ENCODE results near the gene PHF21A.

The PHF21A gene

DNA sequence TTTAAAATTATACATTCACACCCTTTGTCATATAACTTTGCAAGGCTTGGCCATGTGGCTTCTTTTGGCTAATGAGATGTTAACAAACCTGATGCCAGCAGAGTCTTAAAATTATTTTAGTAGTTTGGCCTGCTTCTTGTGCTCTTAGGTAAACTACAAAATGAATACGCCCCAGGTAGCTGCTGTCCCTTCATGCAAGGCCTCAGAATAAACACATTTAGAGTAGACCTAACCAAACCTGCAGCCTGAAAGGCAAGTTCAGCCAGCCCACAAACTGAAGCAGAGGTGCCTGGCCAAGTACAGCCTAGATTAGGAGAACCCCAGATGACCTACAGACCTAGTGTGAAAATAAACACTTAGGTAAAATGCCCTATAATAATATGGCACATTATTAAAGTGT is 50.2 kb downstream of the PHF21A start:
- DNase-seq (no peak), ATAC-seq (no peak)
- Mint-ChIP-seq H3K27ac (no peak overlapping the region), H3K27me3 (no peaks in the 10 kb centered on the region), H3K4me1 (peaks cover 7% of the 10 kb centered on the region), H3K4me3 (no peak overlapping the region), H3K9me3 (no peaks in the 10 kb centered on the region)

DNA sequence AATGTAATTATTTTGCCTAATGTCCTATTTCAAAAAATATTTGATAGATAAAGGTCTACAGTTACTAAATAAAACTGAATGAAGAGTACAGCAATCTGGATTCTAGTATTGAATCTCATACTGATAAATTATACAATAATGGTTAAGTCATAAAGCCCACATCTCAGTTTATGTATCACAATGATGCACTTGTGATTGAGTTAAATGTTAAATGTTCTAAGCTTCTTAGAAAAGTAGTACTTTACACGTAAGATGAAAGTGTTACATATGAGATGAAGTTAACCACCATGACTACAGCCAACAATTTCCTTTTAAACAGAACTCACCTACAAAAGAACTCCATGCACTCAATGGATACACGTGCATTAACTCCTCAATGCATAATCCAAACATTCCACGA is 51.7 kb downstream of the PHF21A start:
- ATAC-seq: peak; percentile 49
- H3K9me3 Mint-ChIP-seq: no peaks in the 10 kb centered on the region
- DNase-seq: no peak
- H3K4me1 Mint-ChIP-seq: peaks cover 14% of the 10 kb centered on the region
- no peak overlapping the region for H3K27ac Mint-ChIP-seq
- no peak overlapping the region for H3K4me3 Mint-ChIP-seq
- no peaks in the 10 kb centered on the region for H3K27me3 Mint-ChIP-seq

DNA sequence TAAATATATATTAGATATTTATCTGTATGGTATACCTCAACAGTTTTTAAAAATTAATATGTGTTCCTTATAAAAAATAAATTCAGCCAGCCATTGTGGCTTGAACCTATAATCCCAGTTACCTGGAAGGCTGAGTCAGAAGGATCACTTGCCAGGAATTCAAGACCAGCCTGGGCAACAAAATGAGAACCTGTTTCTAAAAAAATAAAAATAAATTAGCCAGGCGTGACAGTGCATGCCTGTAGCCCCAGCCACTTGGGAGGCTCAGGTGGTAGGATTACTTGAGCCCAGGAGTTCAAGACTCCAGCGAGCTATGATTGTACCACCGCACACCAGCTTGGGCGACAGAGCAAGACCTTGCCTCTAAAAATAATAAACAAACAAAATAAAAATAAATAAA is 54.9 kb downstream of the PHF21A start:
- ATAC-seq: no peak

DNA sequence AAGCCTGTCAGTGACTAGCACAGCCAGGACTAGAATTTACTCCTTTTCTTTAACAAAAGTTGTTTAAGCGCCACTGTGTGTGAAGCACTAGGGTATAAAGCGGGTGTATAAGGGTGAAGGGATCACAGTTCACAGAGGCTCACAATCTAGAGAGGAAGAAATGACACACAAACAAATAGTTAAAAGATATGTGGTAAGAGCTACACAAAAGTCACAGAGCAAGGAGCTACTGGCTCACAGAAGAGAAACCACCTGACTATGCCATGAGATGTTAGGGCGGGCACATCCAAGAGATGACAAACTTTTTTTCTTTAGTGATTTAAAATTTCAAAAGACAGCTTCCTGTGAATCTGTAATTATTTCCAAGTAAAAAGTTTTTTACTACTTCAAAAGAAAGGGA is 55.6 kb downstream of the PHF21A start:
- Mint-ChIP-seq H3K27me3 (no peaks in the 10 kb centered on the region), H3K27ac (peak overlapping the region in 1 of 2 donors; percentile 78), H3K4me3 (no peak overlapping the region), H3K9me3 (no peaks in the 10 kb centered on the region), H3K4me1 (peaks cover 7% of the 10 kb centered on the region)
- no peak for DNase-seq
- ATAC-seq: no peak

More for the DNA sequence above, 54.9 kb downstream of the PHF21A start:
- Mint-ChIP-seq H3K4me3 (no peak overlapping the region), H3K4me1 (peaks cover 7% of the 10 kb centered on the region), H3K9me3 (no peaks in the 10 kb centered on the region), H3K27me3 (no peaks in the 10 kb centered on the region), H3K27ac (no peak overlapping the region)
- DNase-seq: no peak

DNA sequence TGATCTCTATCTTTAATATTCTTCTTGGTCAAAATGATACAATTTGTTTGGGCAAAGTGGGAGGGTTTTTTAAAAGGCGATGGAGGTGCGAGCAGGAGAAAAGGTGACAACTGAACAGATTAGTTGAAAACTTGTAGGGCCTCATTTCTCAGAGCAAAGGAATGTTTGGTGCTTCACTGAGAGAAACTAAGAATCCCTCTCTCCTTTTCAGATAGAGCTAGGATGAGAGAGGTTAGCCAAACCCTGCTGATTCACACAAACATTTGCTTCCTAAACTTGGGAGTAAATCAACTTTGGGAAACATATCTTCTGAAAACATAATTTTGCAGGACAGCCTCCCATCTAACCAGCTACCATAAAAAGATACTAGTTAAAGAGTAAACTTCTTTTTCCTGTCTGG is 57.0 kb downstream of the PHF21A start:
- Mint-ChIP-seq H3K9me3 (no peaks in the 10 kb centered on the region), H3K4me3 (no peak overlapping the region), H3K27ac (no peak overlapping the region), H3K4me1 (peaks cover 7% of the 10 kb centered on the region), H3K27me3 (no peaks in the 10 kb centered on the region)
- no peak for ATAC-seq
- DNase-seq: no peak

DNA sequence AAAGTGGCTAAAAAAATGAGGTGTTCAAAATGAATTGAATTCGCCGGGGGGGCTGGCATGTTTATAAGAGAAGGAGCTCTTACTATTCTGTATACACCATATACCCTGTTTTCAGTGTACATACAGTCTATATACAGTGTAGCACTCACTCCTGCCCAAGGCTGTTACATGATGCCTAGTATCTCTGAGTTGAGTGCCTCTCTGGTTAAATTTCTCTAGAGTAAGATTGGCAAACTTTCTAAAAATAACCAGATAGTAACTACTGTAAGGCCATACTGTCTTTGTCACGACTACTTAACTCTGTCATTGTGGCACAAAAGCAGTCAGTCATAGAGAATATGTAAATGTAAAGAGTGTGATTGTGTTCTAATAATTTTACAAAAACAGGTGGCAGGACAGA is 58.1 kb downstream of the PHF21A start:
- Mint-ChIP-seq H3K4me1 (peaks cover 14% of the 10 kb centered on the region), H3K27ac (no peak overlapping the region), H3K9me3 (no peaks in the 10 kb centered on the region), H3K4me3 (no peak overlapping the region), H3K27me3 (no peaks in the 10 kb centered on the region)
- no peak for ATAC-seq
- DNase-seq: no peak

GRCh38 chr11:46060013-46060412 is 61.2 kb downstream of the PHF21A start:
- no peak overlapping the region for H3K4me3 Mint-ChIP-seq
- H3K27me3 Mint-ChIP-seq: no peaks in the 10 kb centered on the region
- no peaks in the 10 kb centered on the region for H3K9me3 Mint-ChIP-seq
- ATAC-seq: no peak
- peaks cover 22% of the 10 kb centered on the region for H3K4me1 Mint-ChIP-seq
- no peak overlapping the region for H3K27ac Mint-ChIP-seq
- DNase-seq: no peak

DNA sequence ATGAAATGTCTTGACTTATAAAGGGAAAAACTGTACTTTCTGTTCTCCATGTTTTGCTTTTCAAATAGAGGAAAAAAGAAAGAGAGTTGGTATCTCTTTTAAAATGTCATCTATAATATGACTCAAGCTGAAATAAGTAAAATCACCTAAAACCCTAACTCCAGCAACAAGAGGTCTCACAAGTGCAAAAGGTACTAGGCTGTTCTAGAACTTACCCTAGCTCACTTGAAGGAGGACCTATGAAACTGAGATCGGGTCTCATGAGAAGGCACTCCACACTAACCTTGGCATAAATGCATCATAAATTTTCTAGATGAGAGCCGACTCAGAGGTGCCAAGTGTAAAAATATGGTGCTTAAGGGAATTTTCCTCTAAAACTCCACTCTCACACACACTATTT is 63.8 kb downstream of the PHF21A start:
- Mint-ChIP-seq H3K27ac (no peak overlapping the region), H3K4me1 (peaks cover 22% of the 10 kb centered on the region), H3K4me3 (no peak overlapping the region), H3K27me3 (no peaks in the 10 kb centered on the region), H3K9me3 (no peaks in the 10 kb centered on the region)
- ATAC-seq (no peak), DNase-seq (no peak)

DNA sequence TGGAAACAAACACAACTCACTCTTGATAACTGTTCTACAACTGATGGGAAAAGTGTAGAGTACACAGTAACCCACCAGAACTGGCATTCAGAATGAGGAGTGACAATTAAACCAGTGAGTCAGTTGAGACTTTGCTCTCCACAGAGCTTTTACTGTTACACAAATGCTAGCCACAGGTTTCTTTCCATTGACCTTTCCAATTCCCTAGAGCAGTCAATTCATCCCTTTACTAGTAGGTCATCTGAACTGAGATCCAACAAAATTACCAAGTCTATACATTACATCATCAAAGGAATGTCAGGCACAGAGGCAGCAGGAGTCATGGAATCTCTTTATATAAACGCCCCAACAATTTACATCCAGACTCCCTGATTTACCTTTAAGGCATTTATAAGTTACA is 65.9 kb downstream of the PHF21A start:
- H3K9me3 Mint-ChIP-seq: no peaks in the 10 kb centered on the region
- no peaks in the 10 kb centered on the region for H3K27me3 Mint-ChIP-seq
- peaks cover 28% of the 10 kb centered on the region for H3K4me1 Mint-ChIP-seq
- H3K4me3 Mint-ChIP-seq: no peak overlapping the region
- no peak for DNase-seq
- no peak overlapping the region for H3K27ac Mint-ChIP-seq
- ATAC-seq: no peak

DNA sequence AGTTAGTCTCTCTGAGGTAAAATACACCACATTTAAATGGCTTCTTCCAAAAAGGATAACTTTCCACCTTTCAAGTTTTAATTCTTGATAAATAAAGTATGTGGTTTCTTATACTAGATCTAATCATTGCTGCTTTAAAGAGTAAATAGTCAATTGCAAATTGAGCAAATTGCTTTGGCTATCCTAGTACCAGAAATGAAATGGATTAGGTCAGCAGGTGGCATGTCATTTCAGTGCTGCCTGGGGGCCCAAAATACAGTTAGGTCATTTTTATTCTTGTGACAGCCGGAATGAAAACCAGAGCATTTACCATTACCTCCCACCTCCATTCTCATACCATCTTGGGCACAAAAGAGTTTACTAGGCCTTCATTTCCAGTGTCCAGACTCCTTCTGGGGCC is 70.2 kb downstream of the PHF21A start:
- Mint-ChIP-seq H3K9me3 (peaks cover 0 to 6% of the 10 kb centered on the region in 2 donors), H3K27ac (no peak overlapping the region), H3K4me3 (no peak overlapping the region), H3K4me1 (peaks cover 16% of the 10 kb centered on the region), H3K27me3 (no peaks in the 10 kb centered on the region)
- DNase-seq: no peak
- ATAC-seq: no peak

DNA sequence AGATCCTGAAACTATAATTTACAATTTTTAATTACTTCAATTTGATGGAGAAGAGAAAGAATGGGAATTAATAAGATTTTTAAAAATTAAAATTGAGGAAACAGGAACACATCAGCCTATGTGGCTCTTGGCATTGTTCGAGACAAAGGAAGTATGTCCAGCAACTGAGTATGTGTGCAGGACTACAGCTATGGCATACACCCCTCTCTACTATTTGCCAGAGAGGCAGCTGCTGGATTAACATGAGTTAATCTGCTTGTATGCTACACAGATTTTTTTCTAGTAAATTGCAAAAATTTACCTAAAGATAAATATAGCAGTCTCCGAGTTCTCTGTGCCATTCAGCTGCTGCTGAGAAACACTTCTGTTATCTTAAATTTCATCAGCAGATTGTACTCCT is 70.6 kb downstream of the PHF21A start:
- DNase-seq (no peak), ATAC-seq (no peak)
- Mint-ChIP-seq H3K4me3 (no peak overlapping the region), H3K4me1 (peaks cover 16% of the 10 kb centered on the region), H3K27me3 (no peaks in the 10 kb centered on the region), H3K9me3 (peaks cover 0 to 6% of the 10 kb centered on the region in 2 donors), H3K27ac (no peak overlapping the region)

DNA sequence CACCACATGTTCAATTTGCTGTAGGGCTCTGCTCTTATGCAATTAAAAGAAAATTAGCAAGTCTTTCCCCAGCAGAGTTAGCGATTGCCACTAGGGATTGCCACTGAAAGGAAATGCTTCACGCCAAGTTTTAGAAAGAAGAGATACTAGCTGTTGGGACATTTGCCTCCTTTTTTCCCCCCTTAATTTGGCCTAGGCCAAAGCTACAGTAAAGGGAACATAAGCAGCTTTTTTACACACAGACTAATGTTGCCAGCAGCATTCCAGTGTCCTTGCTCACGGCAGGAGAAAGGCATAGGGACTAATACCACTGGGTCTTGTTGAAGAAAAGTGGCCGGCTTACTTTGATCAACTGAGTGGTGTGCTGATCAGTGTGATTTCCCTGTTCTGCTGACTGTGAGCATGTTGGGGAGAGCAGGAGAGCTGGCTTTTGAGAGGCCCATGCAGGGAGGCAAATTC is 71.2 kb downstream of the PHF21A start:
- ATAC-seq (no peak), DNase-seq (no peak)
- H3K9me3 Mint-ChIP-seq: peaks cover 0 to 6% of the 10 kb centered on the region in 2 donors

DNA sequence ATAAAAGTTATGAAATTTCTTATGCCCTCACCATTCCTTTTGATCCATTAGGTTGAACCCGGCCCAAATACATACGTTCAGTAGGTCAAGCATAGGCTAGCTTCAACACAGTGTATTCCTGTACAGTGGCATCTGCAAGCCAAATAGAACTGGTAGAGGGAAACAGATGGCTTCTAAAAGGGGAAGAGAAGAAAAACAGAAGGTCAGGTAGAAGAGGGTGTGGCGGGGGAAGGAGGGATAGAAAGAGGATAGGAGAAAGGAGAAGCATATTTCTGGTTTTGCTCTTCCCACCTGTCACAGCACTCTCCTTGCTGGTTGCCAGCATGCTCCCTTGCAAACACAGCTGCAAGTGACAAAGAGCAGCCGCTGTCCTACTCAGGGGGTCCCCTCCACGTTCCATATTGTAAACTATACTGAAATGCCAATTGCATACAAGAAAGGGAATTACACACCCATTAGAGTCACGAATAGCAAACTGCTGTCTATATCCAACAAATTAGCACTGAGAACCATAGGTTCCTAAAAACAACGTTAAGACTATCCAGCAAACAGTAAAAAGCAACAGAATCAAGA is 71.8 kb downstream of the PHF21A start:
- Mint-ChIP-seq H3K27ac (no peak overlapping the region), H3K27me3 (no peaks in the 10 kb centered on the region), H3K4me3 (no peak overlapping the region), H3K9me3 (peaks cover 0 to 6% of the 10 kb centered on the region in 2 donors), H3K4me1 (peaks cover 11% of the 10 kb centered on the region)
- DNase-seq (no peak), ATAC-seq (no peak)

More for the DNA sequence above, 71.2 kb downstream of the PHF21A start:
- H3K27ac Mint-ChIP-seq: no peak overlapping the region
- H3K4me1 Mint-ChIP-seq: peaks cover 11% of the 10 kb centered on the region
- no peaks in the 10 kb centered on the region for H3K27me3 Mint-ChIP-seq
- H3K4me3 Mint-ChIP-seq: no peak overlapping the region

DNA sequence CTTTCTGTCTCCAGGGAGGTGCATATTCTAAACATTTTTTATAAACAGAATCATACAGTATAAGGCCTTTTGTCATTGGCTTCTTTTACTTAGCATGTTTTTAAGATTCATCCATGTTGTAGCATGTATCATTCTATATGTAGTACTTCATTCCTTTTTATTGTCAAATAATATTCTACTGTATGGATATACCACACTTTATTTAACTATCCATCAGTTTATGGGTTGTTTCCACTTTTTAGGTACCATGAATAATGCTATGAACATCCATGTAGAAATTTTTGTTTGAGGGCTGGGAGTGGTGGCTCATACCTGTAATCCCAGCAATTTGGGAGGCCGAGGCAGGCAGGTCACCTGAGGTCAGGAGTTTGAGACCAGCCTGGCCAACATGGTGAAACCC is 73.1 kb downstream of the PHF21A start:
- DNase-seq (no peak), ATAC-seq (no peak)
- no peak overlapping the region for H3K27ac Mint-ChIP-seq
- peaks cover 11% of the 10 kb centered on the region for H3K4me1 Mint-ChIP-seq
- H3K9me3 Mint-ChIP-seq: peaks cover 0 to 6% of the 10 kb centered on the region in 2 donors
- H3K4me3 Mint-ChIP-seq: no peak overlapping the region
- H3K27me3 Mint-ChIP-seq: no peaks in the 10 kb centered on the region

DNA sequence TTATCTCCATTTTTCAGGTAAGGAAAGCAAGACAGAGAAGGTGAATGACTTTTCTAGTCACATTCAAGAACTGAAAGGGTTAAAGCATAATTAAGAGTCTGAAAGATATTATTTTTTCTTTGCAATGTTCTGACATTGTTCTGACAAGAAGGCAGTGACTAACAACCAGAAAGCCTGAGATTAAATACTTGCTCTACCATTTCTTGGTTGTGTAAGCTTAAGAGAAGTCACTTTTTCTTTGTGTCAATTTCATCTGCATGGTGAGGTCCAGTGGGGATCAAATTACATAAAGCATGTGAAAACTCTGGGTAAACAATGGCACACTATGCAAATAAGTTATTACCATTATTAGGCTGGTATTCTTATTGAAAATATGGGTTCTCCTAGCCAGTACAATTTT is 73.7 kb downstream of the PHF21A start:
- no peak overlapping the region for H3K27ac Mint-ChIP-seq
- no peak overlapping the region for H3K4me3 Mint-ChIP-seq
- ATAC-seq (no peak), DNase-seq (no peak)
- H3K27me3 Mint-ChIP-seq: no peaks in the 10 kb centered on the region
- H3K9me3 Mint-ChIP-seq: peaks cover 0 to 6% of the 10 kb centered on the region in 2 donors
- H3K4me1 Mint-ChIP-seq: peaks cover 11% of the 10 kb centered on the region

DNA sequence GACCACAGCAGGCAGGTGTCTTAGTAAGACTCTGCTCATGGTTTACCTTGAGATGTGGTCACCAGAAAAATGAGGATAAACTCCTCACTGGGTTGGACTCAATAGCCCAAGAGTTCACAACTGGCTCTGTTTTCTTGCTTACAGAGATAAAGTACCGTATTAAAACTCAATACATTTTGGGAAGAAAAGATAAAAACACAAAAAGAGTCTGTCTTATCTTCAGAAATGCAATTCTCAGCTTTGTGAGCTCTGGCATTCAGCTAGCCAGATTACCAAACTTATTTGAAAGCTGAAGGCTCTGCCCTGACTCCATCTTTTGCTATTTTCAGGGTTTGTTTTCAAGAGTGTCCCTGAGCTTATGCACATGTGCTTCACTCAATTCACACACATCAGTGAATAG is 75.4 kb downstream of the PHF21A start:
- ATAC-seq (no peak), DNase-seq (no peak)
- H3K9me3 Mint-ChIP-seq: peaks cover 0 to 6% of the 10 kb centered on the region in 2 donors
- no peak overlapping the region for H3K27ac Mint-ChIP-seq
- no peaks in the 10 kb centered on the region for H3K27me3 Mint-ChIP-seq
- H3K4me1 Mint-ChIP-seq: peaks cover 14% of the 10 kb centered on the region
- H3K4me3 Mint-ChIP-seq: no peak overlapping the region

- Mint-ChIP-seq H3K4me3 (no peak overlapping the region), H3K27me3 (no peaks in the 10 kb centered on the region), H3K27ac (no peak overlapping the region), H3K4me1 (peaks cover 23% of the 10 kb centered on the region), H3K9me3 (peaks cover 0 to 6% of the 10 kb centered on the region in 2 donors)
- DNase-seq (no peak), ATAC-seq (no peak)
These were observed 76.7 kb downstream of the PHF21A start for GRCh38 chr11:46044601-46045000.
